Stimulated activated CD8-positive, alpha-beta memory T cell treated with anti-CD3 and anti-CD28 coated beads, Interleukin-7, amount 100 ng/mL, for 48 hours (primary cell): ENCODE results near the gene TBX5.

Experiments used
- DNase-seq, 2 donors: peaks; one replicate each; pipeline ENCODE4 v3.0.0-alpha.2; 2020; ENCODE audit warnings: low read depth in 1 of 2; ENCODE audit errors: extremely low read depth in 1 of 2

Gene TBX5

DNA sequence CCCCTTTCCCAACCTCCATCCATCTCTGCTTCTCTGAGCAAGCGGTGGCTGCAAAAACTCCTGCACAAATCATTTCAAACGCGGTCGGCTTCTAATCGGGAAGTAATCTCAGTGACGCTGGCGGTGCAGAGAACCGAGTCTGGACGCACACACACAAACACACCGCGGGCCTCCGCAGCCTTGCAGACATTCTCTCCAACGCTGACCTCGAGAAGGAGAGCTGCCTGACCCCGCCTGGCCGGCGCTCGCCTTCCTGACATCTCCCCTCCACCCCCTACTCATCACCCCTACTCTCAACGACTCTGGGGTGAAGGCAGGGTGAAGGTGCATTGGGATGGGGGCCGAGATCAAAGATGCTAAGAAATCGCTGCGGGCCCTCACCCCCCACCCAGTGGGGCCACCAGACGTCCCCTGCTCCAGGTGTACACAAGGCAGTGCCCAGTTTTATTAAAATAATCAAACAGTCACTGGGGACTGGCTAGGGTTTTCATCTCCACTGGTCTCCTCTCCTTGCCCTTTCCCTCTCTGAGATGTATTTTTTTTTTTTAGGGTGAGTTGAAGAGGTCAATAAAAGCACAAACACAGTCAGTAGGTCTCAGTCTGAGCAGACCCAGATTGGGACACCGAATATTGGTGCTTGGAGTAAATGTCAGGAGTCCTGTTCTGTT, 506 bp upstream of the TBX5 start:
- DNase-seq, result no peak

DNA sequence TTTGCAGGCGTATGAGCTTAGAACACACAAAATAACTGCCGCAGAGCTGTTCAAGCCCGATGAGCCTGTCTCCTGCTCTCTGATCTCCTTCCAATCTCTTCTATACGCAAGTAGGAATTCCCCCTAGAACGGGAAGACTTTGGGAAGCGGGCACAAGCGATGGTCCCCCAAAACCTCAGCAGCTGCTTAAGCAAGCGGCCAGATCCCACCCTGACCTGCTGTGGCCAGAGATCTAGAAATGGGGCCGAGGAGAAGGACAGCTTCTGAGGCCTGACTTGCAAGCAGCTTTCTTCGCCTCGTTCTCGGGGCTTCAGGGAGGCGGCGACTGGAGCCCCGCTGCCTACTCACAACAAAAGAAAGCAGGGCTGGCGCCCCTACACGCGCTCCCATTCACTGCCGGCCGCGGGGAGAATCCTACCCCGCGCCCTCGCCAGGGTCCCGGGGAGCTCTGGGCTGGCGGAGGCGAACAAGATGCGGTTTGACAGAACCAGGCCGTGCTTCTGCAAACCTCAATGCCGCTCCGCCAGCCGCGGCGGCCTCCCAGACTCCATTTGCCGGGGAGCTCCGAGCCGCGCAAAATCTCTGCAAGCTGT, 922 bp downstream of the TBX5 start:
- no peak for DNase-seq

DNA sequence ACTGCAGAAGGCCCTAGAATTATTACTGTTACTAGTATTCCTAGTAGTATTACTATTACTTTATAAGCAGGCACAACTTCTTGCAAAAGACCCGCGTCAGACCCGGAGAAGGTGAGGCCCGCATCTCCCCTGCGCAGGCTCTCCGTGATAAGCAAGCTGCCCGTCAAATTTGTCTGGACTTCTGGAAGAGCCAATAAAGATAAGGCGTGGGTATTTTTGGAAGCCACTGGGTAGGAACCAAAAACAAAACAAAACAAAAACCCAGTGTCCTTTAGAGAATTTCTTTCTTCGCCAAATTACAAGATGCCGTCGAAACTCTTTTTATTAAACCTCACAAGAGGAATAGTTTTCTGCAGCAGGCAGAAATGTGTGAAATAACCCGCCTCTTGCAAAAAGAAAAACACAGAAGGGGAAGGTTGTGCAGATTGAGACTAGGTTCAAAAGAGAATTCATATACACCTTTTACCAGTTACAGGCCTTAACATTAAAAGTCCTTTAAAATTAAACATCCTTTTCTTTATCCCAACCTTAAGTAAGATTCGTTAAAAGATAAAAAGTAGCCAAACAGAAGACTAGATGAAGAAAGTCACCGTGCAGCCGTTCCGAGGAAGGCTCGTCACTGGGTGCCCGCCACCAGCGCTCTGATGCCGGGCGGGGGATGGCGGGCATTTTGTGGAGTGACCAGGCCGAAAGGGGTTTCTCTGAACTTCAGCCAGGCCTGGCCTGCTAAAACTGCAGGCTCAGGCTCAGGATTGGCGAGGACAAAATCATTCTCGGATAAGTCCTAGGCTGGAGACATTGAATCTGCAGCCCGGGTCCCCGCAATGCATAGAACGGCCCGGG, 1.6 kb downstream of the TBX5 start:
- DNase-seq, result no peak

DNA sequence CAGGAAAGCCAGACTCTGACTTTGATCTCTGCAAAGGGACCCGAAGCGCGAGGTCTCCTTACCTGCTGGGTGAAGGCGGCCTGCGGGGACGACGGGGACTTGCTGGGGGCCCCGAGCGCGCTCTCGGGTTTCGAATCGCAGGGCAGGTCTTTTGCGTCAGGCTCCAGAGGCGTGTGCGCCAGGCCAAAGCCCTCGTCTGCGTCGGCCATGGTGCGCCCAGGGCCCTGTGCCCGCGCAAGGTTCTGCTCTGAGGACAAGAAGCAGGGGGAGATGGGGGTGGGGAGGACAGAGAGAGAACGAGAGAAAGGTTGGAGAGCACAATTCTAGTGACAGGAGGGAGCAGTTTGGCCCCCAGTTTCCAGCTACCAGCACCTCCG, 2.3 kb downstream of the TBX5 start:
- no peak for DNase-seq

DNA sequence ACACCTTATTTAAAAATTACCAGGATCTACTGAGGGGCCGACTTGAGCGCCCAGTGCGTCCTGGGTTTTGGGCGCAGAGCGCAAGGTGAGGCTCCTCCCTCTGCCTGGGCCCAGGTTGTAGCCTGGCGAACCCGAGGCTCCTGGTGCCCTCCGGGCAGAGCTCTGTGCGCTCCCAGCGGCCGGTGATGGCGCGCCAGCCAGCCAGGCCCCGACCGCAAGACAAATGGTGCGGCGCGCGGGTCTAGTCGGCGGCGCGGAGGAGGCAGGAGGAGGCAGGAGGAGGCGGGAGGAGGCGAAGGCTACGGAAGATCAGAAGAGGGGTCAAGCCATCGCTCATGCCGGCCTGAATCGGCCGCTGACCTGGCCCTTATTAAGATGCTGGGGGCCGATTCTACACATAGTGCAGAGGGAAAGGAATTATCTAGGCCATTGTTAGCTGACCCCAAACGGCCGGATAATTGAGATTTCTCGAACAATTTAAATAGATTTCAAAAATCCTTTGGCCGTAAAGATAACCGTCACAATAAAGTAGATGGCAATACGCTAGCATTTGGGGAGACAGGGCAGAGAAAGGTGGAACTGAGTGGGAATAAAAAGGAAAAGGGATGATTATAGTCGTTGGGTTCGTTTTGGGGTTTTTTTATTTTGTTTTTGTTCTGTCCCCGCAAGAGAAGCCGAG, 2.8 kb downstream of the TBX5 start:
- no peak for DNase-seq

DNA sequence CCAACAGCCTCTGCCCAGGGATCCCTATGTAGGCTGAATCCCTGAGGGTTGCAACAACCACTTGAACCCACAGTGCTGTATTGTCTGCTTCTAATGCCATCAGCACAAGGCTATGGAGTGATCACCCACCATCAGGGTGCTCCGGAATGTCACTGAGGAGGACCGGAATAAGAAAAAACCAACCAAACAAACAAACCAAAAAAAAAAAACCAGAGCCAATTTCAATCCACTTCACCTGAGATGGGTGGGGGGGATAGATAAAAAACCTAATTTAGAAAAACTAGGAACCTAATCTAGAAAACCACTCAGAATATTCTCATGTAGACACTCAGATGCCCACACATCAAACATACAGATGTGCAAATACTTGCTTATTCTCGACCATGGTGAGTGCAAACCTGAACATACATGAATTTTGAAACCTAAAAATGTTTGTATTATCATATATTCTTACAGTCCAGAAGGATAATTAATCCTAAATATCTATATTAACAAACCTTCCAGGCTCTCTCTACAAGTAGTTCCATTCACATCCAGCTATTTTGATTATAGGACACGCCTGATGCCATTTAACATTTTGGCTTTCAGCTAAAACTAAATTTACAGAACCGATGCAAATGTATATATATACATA, 3.7 kb downstream of the TBX5 start:
- no peak for DNase-seq

DNA sequence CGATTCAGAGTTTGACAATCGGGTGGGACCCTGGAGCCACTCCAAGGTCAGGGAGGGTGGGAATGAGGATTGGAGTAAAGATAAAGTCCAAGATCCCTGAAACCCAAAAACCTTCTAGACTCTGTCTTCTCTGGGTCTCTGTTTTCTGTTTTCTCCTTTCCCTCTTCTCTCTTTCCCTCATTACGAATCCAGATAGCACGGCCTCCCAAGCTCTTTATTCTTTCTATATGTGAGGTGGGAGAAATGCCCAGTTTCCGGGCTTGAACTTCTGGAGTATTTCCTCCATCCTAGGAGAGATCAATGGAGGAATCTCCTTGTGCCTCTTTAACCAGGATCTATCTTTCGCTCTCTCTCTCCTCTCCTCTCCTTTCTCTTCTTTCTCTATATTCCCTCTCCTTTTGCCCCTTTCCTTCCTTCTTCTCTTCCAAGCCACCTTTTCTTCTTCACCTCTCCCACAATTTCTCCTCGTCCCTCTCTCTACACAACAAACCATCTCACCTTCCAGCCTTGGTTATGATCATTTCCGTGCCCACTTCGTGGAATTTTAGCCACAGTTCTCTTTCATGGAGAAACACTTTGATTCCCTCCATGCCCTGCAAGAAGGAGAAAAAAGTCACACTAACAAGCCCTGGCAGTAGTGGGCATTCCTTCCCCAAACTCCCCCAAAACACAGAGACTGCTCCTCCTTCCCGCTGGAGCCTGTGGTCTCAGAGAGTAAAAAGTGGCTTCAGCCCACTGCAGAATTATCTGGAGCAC, 4.4 kb downstream of the TBX5 start:
- no peak for DNase-seq

DNA sequence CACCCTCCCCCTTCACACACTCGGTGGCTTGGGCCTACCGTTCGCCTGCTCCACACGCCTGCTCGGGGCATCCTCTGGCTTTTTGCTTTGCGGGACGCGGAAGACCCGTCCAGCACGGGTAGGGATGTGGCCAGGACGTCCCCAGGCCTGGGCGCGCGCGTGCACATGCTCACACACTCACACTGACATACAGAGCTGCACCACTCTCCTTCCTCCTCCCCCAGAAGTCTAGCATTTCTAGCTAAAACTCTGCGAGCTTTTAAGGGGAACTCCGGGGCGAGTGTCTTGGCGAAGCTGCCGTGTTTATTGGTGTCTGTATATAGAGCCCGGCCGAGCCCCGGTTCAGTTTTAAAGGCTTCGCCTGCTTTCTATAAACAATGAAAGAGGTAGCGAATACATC, 5.0 kb downstream of the TBX5 start:
- DNase-seq, result no peak

DNA sequence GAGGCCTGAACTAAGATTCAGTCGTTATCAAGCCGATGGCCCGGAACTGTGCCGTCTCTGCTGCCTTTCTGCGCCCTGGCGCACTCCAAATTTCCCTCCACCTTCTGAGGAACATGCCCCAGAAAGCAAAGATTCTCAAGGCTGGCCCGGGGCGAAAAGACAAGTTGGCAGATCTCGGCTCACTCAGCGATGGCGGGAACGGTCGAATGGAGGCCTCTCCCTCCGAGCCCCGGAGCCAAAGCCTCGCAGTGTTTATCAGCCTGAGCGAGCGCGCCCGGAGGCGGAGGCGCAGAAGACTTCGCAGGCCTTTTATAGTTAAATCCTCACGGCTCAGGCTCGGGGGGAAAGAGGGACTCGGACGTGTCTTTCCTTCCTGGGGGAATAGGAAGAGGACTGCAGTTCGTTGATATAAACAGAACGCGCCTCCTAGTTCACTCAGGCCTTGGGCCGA, 5.6 kb downstream of the TBX5 start:
- no peak for DNase-seq

DNA sequence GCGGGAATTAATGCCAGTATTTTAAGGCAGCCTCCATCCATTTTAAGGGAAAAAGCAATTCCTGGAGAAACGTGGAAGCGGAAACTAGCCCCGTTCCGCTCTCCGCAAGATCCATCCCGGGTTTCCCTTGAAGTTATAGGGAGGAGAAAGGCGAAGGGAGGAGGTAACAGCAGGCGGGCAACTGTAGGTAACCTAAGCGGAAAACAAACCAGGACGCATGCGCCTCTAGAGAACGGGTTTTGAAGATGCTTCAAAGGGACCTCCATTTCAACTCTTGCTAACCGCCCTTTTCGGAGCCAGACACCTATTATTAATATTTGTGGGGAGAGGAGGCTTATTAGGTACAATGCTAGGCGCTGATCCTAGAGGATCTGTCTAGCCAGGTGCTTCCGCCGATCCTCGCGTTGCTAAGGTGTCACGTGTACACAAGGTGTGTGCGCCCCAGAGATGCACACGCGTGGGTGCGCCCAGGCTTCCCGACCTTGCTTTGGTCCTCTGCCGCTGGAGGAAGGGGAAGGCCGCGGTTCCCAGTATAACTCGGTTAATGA, 6.2 kb downstream of the TBX5 start:
- no peak for DNase-seq

DNA sequence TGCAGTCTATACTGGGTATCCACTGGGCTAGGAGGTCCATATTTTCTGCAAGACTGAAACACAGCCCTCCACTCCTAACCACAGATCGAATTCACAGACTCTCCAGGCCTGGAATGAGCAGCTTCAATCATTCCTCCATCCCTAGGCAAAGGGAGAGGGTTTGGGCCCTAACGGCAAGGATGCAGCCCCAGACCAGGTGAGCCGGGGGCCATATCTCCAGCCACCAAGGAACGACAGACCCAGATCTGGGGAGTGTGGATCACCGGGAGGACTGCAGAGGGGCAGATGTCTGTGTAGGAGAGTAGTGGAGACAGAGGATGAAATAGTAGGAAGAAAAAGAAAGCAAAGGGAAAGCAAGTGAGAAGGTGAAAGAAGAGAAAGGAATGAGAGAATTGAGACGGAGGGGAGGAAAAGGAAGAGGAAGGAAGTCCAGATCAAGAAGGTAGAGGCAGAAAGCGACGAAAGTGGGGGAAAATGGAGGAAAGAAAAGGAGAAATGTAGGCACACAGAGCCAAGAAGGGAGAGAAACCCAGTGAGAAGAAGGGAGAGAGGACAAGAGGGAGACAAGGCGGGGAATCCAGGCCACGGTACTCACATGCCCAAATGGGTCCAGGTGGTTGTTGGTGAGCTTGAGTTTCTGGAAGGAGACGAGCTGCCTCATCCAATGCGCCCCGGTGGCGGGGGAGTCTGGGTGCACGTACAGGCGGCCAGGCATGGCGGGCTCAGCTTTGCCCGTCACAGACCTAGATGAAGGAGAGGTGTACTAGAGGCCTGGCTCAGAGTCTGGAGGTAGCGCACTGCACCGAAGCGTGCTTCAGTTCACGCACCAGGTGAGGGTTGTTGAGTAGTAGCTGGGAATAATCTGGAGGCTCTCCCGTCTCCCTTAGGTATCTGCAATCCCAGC, 7.7 kb downstream of the TBX5 start:
- DNase-seq, result no peak

DNA sequence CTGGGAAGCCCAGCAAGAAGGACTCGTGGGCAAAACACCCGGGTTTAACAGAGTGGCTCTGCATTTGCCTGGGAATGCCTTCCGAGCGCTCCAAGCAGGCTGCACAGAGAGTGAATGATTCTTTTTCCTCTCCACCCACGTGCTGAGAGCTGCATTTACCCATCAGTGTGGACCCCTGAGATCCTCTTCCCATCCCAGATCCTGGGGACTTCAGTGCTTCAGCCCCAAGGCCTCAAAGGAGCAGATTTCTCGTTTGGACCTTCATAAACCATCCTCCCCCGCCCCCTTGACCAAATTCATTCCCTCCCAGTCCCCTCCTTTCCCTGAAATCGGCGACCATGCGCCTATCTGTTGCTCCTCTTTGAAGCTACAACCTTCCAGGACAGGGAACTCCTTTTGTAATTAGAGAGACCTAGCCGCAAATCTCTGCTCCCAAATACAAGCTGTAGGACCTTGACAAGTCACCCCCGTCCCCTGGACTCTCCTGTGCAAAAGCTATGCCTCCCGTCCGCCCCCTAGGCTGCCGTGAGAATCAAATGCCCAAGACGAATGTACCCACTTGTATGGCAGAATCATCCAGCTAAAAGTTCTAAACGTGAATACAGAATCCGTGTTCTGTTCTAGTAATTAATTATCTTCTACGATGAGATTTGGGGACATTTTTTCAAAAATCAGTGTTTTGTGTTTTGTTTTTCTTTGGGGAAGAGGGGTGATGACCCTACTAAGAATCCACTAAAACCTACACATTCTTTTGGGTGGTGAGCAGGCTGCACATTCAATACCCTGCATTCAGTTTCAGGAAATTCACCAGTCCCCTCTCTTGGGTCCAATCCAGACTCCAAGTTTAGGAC, 8.8 kb downstream of the TBX5 start:
- DNase-seq, result no peak

DNA sequence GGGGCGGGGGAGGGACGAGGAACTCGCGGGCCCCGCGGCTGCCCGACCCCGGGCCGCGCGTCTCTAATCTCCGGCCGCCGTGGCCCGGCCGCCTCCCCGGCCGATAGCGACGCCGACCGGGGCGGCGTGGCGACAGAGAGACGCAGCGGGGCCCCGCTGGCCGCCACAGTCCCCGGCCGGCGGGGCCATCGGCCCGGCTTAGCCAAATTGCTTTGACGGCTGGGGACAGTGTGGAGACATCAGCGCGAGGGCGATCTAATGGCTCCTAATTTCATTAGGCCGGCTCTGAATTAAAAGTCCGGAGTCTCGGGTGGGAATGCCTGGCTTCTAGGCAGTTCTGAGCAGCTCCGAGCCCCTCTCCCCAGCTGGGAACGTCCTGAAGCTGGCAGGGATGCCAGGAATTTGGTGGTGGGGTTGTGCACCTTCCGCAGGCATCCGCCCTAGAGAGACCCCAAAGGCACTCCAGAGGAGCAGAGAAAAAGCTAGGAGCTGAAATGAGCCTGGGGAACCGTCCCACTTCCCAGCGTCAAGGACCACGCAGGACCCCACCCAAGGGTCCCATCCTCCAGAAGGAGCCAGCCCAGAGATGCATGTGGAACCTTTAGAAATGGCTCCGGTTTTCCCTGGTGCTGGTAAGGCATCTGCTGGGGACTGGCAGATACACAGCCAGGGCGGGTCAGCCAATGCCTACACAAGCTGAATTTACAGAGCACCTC, 9.6 kb downstream of the TBX5 start:
- DNase-seq, result no peak

DNA sequence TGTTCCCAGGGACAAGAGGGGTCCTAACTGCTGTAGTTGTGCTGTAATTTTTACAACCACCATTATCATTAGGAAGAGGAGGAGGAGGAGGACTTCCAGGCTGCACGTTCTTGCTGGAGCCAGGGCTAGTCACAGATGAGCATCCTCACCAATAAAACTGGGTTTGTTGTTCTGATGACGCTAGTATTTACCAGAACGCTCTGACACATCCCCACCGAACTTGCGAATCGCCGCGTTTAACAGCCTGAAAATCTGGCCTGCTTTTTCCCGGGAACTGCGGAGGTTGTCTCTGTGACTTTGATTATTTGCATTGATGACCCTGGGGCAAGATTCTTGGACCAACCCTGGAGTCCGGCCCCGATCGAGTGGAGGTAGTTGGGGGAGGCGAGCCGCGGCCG, 10.2 kb downstream of the TBX5 start:
- DNase-seq, result no peak

DNA sequence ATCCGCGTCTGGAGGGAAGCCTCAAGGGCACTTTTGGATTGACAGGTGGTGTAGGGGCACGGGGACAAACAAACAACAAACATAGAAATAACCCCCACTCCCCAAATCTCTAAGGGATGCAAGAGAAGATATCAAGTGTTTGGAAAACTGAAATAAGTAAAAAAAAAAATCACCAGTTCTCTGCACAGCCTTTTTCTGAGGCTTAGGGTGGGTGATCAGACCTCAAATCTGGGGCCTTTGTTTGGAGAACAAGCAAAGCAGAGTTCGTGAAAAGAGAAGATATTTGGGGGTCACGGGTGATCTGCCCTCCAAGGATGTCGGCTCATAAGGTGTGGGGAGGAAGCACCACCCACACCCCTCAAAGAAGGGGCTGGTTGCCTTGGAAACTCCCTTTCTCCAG, 10.7 kb downstream of the TBX5 start:
- no peak for DNase-seq

DNA sequence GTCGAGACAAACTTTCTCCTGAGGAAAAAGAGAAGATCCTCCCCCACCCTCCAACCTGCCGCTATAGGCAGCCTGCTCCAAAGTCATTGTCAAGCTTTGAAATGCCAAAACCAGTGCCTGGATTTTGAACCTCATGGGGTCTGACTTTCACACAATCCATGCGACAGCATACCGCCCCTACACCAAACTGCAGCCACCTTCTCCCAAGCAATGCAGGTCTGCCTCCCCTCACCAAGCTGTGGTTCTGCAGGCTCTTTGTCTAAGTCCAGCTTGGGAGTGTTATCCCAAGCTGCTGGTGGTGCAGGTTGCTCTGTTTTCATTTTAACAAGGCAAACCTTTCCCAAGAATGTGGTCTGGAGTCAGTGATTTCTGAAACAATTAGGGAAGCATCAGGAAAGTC, 12.4 kb downstream of the TBX5 start:
- no peak for DNase-seq

DNA sequence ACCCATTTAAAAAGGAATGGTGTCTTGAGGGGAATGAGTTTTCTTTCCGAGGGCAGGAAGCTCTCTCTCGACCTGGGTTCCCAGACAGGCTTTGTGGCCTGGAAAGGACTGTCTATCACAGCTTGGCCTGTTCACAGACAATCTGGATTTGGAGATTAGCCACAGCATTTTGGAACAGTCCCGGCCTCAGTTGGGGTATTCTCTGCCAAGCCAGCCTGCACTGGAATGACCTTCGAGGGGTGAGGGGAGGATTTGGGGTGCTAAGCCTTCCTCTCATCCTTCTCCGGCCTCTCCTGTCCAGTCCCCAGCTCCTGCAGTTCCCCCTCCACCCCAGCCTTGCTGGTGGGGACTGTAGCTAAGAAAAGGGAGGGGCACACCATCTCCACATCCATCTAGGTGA, 13.0 kb downstream of the TBX5 start:
- no peak for DNase-seq

DNA sequence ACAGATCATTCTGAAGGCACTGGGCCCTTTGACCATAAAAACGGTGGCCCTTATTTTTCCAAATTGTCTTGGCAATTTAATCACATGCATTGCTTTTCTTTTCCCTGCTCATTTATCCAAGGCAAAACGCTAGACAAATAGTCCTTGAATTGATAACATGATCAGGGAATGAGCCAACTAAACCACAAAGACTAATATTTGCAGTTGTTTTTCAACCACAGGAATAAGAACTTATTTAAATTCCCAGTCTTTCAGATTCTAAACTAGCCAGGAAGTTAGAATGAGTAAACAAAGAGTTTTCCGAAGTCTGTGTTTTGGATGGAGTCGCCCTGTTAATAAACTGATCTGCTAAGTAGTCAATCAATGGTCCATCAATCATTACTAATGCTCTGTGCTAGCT, 14.9 kb downstream of the TBX5 start:
- DNase-seq, result no peak
